Breast epithelium (tissue), 4 donors: ENCODE results near the gene ARL2BP. TPM values are rescaled to one million over a fixed set of nuclear protein-coding genes. Genes with fewer than 3 reads are reported as not detected.

Source experiments
- DNase-seq, 2 donors: peaks; one replicate each; pipeline ENCODE4 v3.0.0-alpha.2; 2019; ENCODE audit warnings: low spot score in 2 of 2
- H3K27ac ChIP-seq, 2 donors: fragments of 200-600 bp; sonication (generic) in 1 of 2; one replicate each; pipeline ENCODE4 v1.5.1; 2016 to 2019; ENCODE audit warnings: mild to moderate bottlenecking in 1 of 2
- H3K27me3 ChIP-seq, 2 donors: fragments of 200-600 bp; sonication (generic) in 1 of 2; one replicate each; pipeline versions ENCODE4 v1.5.1 to v1.6.0; 2017 to 2019; ENCODE audit warnings: control low read depth in 1 of 2, mild to moderate bottlenecking in 1 of 2
- H3K36me3 ChIP-seq: fragments of 200-600 bp; one replicate; pipeline ENCODE4 v1.5.1; 2019
- H3K4me1 ChIP-seq, 2 donors: fragments of 200-600 bp; sonication (generic); one replicate each; pipeline ENCODE4 v1.5.1; 2016 to 2019; ENCODE audit warnings: control low read depth in 1 of 2
- H3K4me3 ChIP-seq, 3 donors: fragments of 200-600 bp; sonication (generic); 1 replicate in 2 of 3; 2 replicates in 1 of 3; pipeline ENCODE4 v1.5.1; 2016 to 2019; ENCODE audit warnings: mild to moderate bottlenecking in 3 of 3, moderate library complexity in 2 of 3
- H3K9me3 ChIP-seq, 2 donors: fragments of 200-600 bp; sonication (generic) in 1 of 2; one replicate each; pipeline ENCODE4 v1.5.1; 2016 to 2019; ENCODE audit warnings: control low read depth in 1 of 2
- CTCF ChIP-seq, 3 donors: fragments of 450-650 bp; IDR thresholded peaks; one replicate each; pipeline ENCODE4 v1.5.1; 2016 to 2017; ENCODE audit warnings: antibody characterized with exemption in 3 of 3, mild to moderate bottlenecking in 3 of 3, moderate library complexity in 3 of 3
- POLR2A ChIP-seq: fragments of 450-650 bp; IDR thresholded peaks from one replicate; pipeline ENCODE4 v1.6.1; 2016; ENCODE audit warnings: antibody characterized with exemption, mild to moderate bottlenecking, moderate library complexity
- POLR2AphosphoS5 ChIP-seq, 3 donors: sonication (generic); formaldehyde crosslinking; IDR thresholded peaks; one replicate each; pipeline ENCODE4 v1.6.1; 2017; ENCODE audit warnings: antibody characterized with exemption in 3 of 3
- intact Hi-C: fragments of 100-400 bp; cut with DNase I; formaldehyde crosslinking; loops from one replicate; pipeline ENCODE4 v1.15.1; 2023; ENCODE audit warnings: low total_unique reads
- total RNA-seq, 3 donors: library from RNA; depleted of rRNA; stranded (reverse); fragments of >200 nt; gene quantifications; one replicate each; pipeline ENCODE4 v1.1.0, GENCODE V29; 2016

ARL2BP gene
- total RNA-seq, 3 donors from 2014 or later = 50.5 to 64.0 (median 62.4) TPM

- TF ChIP-seq CTCF (IDR thresholded peaks at IDR 0.05) = no peak
- TF ChIP-seq POLR2AphosphoS5 (IDR thresholded peaks at IDR 0.05) = no peak
- TF ChIP-seq POLR2A = no peak
- peak overlapping the region in 1 of 2 donors; percentile 56 for H3K27ac ChIP-seq
- no peaks in the 10 kb centered on the region for H3K27me3 ChIP-seq
- no peak for DNase-seq
- peaks cover 0 to 7% of the 10 kb centered on the region in 2 donors for H3K4me1 ChIP-seq
- no peaks in the 10 kb centered on the region for H3K9me3 ChIP-seq
- intact Hi-C loops = no loop called here
- peak overlapping the region; percentile 46 to 80 (median 68) for H3K4me3 ChIP-seq
- no peaks in the 10 kb centered on the region for H3K36me3 ChIP-seq
Observed at GRCh38 chr16:57284952-57285363, 39.9 kb downstream of the ARL2BP start.

GRCh38 chr16:57285379-57285778, 40.3 kb downstream of the ARL2BP start:
- Histone ChIP-seq H3K9me3 (no peaks in the 10 kb centered on the region), H3K27ac (no peak overlapping the region), H3K4me3 (no peak overlapping the region), H3K27me3 (no peaks in the 10 kb centered on the region), H3K4me1 (peaks cover 0 to 7% of the 10 kb centered on the region in 2 donors), H3K36me3 (no peaks in the 10 kb centered on the region)
- TF ChIP-seq CTCF (IDR thresholded peaks at IDR 0.05) (no peak), POLR2AphosphoS5 (IDR thresholded peaks at IDR 0.05) (no peak), POLR2A (no peak)
- intact Hi-C loops = no loop called here
- DNase-seq = no peak

- Histone ChIP-seq H3K27ac (peak overlapping the region; percentile 43 to 61), H3K4me3 (no peak overlapping the region), H3K9me3 (no peaks in the 10 kb centered on the region), H3K4me1 (peaks cover 0 to under 1% of the 10 kb centered on the region in 2 donors), H3K36me3 (no peaks in the 10 kb centered on the region), H3K27me3 (no peaks in the 10 kb centered on the region)
- intact Hi-C loops = no loop called here
- no peak for DNase-seq
- TF ChIP-seq POLR2A = no peak
- TF ChIP-seq POLR2AphosphoS5 (IDR thresholded peaks at IDR 0.05) = no peak
- TF ChIP-seq CTCF (IDR thresholded peaks at IDR 0.05) = no peak
Observed at GRCh38 chr16:57289391-57290257, 44.6 kb downstream of the ARL2BP start.

GRCh38 chr16:57297856-57298255, 52.8 kb downstream of the ARL2BP start:
- TF ChIP-seq POLR2AphosphoS5 (IDR thresholded peaks at IDR 0.05) (no peak), CTCF (IDR thresholded peaks at IDR 0.05) (no peak), POLR2A (no peak)
- Histone ChIP-seq H3K4me3 (no peak overlapping the region), H3K9me3 (no peaks in the 10 kb centered on the region), H3K27ac (no peak overlapping the region), H3K27me3 (no peaks in the 10 kb centered on the region), H3K4me1 (peaks cover 7 to 10% of the 10 kb centered on the region in 2 donors), H3K36me3 (no peaks in the 10 kb centered on the region)
- intact Hi-C loops = loop anchor here (5.0 kb wide), 1 partner anchor 51 kb away; the partner anchor contains the start of gene ARL2BP
- no peak for DNase-seq
